NOMO-1 treated with dmso at 0.1 percent for 144 hours (cell line): ENCODE data around the gene NMNAT2.

Source experiments
- DNase-seq: peaks from one replicate; lab custom pipeline; 2025; ENCODE audit not compliant: unreplicated experiment; lab: John Stamatoyannopoulos, UW

The NMNAT2 gene

GRCh38 chr1:183272390-183272848, 145.8 kb downstream of the NMNAT2 start:
- DNase-seq: no peak

GRCh38 chr1:183270541-183271141, 147.5 kb downstream of the NMNAT2 start:
- no peak for DNase-seq

GRCh38 chr1:183267646-183268431, 150.3 kb downstream of the NMNAT2 start:
- no peak for DNase-seq

GRCh38 chr1:183263886-183264602, 154.1 kb downstream of the NMNAT2 start:
- no peak for DNase-seq

GRCh38 chr1:183262628-183263200, 155.5 kb downstream of the NMNAT2 start:
- no peak for DNase-seq

GRCh38 chr1:183259924-183260323, 158.3 kb downstream of the NMNAT2 start:
- DNase-seq: no peak

GRCh38 chr1:183255073-183255472, 163.1 kb downstream of the NMNAT2 start:
- DNase-seq: no peak

- DNase-seq: no peak
These were observed 166.2 kb downstream of the NMNAT2 start for GRCh38 chr1:183251959-183252450.

- no peak for DNase-seq
These were observed 166.8 kb downstream of the NMNAT2 start for GRCh38 chr1:183251101-183251958.

- DNase-seq: no peak
These were observed 168.2 kb downstream of the NMNAT2 start for GRCh38 chr1:183249941-183250452.

GRCh38 chr1:183248989-183249691, 169.0 kb downstream of the NMNAT2 start:
- DNase-seq: no peak

- DNase-seq: no peak
These were observed 170.2 kb downstream of the NMNAT2 start for GRCh38 chr1:183247931-183248330.

- no peak for DNase-seq
These were observed 170.7 kb downstream of the NMNAT2 start for GRCh38 chr1:183247484-183247883.

GRCh38 chr1:183247066-183247465, 171.1 kb downstream of the NMNAT2 start:
- DNase-seq: no peak

- no peak for DNase-seq
These were observed 171.7 kb downstream of the NMNAT2 start for GRCh38 chr1:183246436-183246835.

- no peak for DNase-seq
These were observed 172.8 kb downstream of the NMNAT2 start for GRCh38 chr1:183245357-183245756.

GRCh38 chr1:183244466-183244865, 173.7 kb downstream of the NMNAT2 start:
- no peak for DNase-seq

- DNase-seq: peak; percentile 26
These were observed 174.8 kb downstream of the NMNAT2 start for GRCh38 chr1:183243161-183244050.

- DNase-seq: no peak
These were observed 175.6 kb downstream of the NMNAT2 start for GRCh38 chr1:183242556-183242955.
